IPS-15b (cell line): Measurements from ENCODE around the gene PRKCD.

Experiments
- H3K27me3 ChIP-seq: one replicate; pipeline ENCODE4 v1.6.1; 2013; ENCODE audit warnings: low read length; ENCODE audit not compliant: control insufficient read depth, insufficient read depth
- H3K36me3 ChIP-seq: one replicate; pipeline ENCODE4 v1.6.1; 2013; ENCODE audit warnings: low read length; ENCODE audit not compliant: control insufficient read depth, insufficient read depth
- H3K4me1 ChIP-seq: one replicate; pipeline ENCODE4 v1.6.1; 2013; ENCODE audit warnings: mild to moderate bottlenecking, low read length; ENCODE audit not compliant: control insufficient read depth, insufficient read depth
- H3K4me3 ChIP-seq: one replicate; pipeline ENCODE4 v1.5.1; 2013; ENCODE audit warnings: low read depth, low read length
- H3K9ac ChIP-seq: one replicate; pipeline ENCODE4 v1.6.1; 2013; ENCODE audit warnings: low read depth, mild to moderate bottlenecking, low read length
- H3K9me3 ChIP-seq: one replicate; pipeline ENCODE4 v1.6.1; 2013; ENCODE audit warnings: mild to moderate bottlenecking, low read length; ENCODE audit not compliant: control insufficient read depth, insufficient read depth

PRKCD gene

GRCh38 chr3:53229606-53230005 is 68.6 kb downstream of the PRKCD start:
- Histone ChIP-seq H3K27me3 (no peaks in the 10 kb centered on the region), H3K4me1 (no peaks in the 10 kb centered on the region), H3K9ac (no peak overlapping the region), H3K9me3 (no peaks in the 10 kb centered on the region), H3K36me3 (peaks cover 99% of the 10 kb centered on the region), H3K4me3 (no peak overlapping the region)

GRCh38 chr3:53230041-53230621 is 69.1 kb downstream of the PRKCD start:
- Histone ChIP-seq H3K4me3 (no peak overlapping the region), H3K36me3 (peaks cover 98% of the 10 kb centered on the region), H3K27me3 (no peaks in the 10 kb centered on the region)

GRCh38 chr3:53230789-53231188 is 69.8 kb downstream of the PRKCD start:
- Histone ChIP-seq H3K4me1 (no peaks in the 10 kb centered on the region), H3K27me3 (no peaks in the 10 kb centered on the region), H3K9ac (no peak overlapping the region), H3K4me3 (no peak overlapping the region), H3K9me3 (no peaks in the 10 kb centered on the region), H3K36me3 (peaks cover 98% of the 10 kb centered on the region)

More at GRCh38 chr3:53230041-53230621, 69.1 kb downstream of the PRKCD start:
- Histone ChIP-seq H3K4me1 (no peaks in the 10 kb centered on the region), H3K9me3 (no peaks in the 10 kb centered on the region), H3K9ac (no peak overlapping the region)

GRCh38 chr3:53231532-53232511 is 70.8 kb downstream of the PRKCD start:
- no peak overlapping the region for H3K4me3 ChIP-seq
- H3K36me3 ChIP-seq = peaks cover 98% of the 10 kb centered on the region
- no peak overlapping the region for H3K9ac ChIP-seq
- no peaks in the 10 kb centered on the region for H3K9me3 ChIP-seq
- H3K4me1 ChIP-seq = no peaks in the 10 kb centered on the region
- no peaks in the 10 kb centered on the region for H3K27me3 ChIP-seq

- Histone ChIP-seq H3K9ac (no peak overlapping the region), H3K4me1 (no peaks in the 10 kb centered on the region), H3K9me3 (no peaks in the 10 kb centered on the region), H3K27me3 (no peaks in the 10 kb centered on the region), H3K4me3 (no peak overlapping the region), H3K36me3 (peaks cover 92% of the 10 kb centered on the region)
Measured at GRCh38 chr3:53232641-53233377, 71.8 kb downstream of the PRKCD start.

- Histone ChIP-seq H3K9me3 (no peaks in the 10 kb centered on the region), H3K36me3 (peaks cover 92% of the 10 kb centered on the region), H3K4me3 (no peak overlapping the region), H3K9ac (no peak overlapping the region), H3K4me1 (no peaks in the 10 kb centered on the region), H3K27me3 (no peaks in the 10 kb centered on the region)
Measured at GRCh38 chr3:53234130-53234840, 73.3 kb downstream of the PRKCD start.

GRCh38 chr3:53234841-53235232 is 73.8 kb downstream of the PRKCD start:
- H3K4me1 ChIP-seq = no peaks in the 10 kb centered on the region
- no peaks in the 10 kb centered on the region for H3K9me3 ChIP-seq
- H3K36me3 ChIP-seq = peaks cover 92% of the 10 kb centered on the region
- H3K27me3 ChIP-seq = no peaks in the 10 kb centered on the region
- no peak overlapping the region for H3K4me3 ChIP-seq
- H3K9ac ChIP-seq = no peak overlapping the region

- H3K4me3 ChIP-seq = no peak overlapping the region
- no peaks in the 10 kb centered on the region for H3K4me1 ChIP-seq
- H3K9ac ChIP-seq = peak overlapping the region; percentile 8
- peaks cover 92% of the 10 kb centered on the region for H3K36me3 ChIP-seq
- H3K27me3 ChIP-seq = no peaks in the 10 kb centered on the region
- no peaks in the 10 kb centered on the region for H3K9me3 ChIP-seq
Measured at GRCh38 chr3:53235545-53235944, 74.5 kb downstream of the PRKCD start.

- Histone ChIP-seq H3K27me3 (no peaks in the 10 kb centered on the region), H3K9me3 (no peaks in the 10 kb centered on the region), H3K9ac (peak overlapping the region; percentile 24), H3K4me1 (no peaks in the 10 kb centered on the region), H3K36me3 (peaks cover 93% of the 10 kb centered on the region), H3K4me3 (no peak overlapping the region)
Measured at GRCh38 chr3:53236112-53236841, 75.3 kb downstream of the PRKCD start.

- H3K4me1 ChIP-seq = no peaks in the 10 kb centered on the region
Measured at GRCh38 chr3:53238051-53238850, 77.2 kb downstream of the PRKCD start.

More at GRCh38 chr3:53238051-53238850, 77.2 kb downstream of the PRKCD start:
- Histone ChIP-seq H3K9ac (no peak overlapping the region), H3K9me3 (no peaks in the 10 kb centered on the region), H3K36me3 (peaks cover 84% of the 10 kb centered on the region), H3K27me3 (no peaks in the 10 kb centered on the region), H3K4me3 (no peak overlapping the region)
